Stimulated activated CD8-positive, alpha-beta memory T cell treated with anti-CD3 and anti-CD28 coated beads, Interleukin-2, amount 100 ng/mL, for 1 hour (primary cell): ENCODE results near the gene ZNF627.
"Not testable (repeated sequence)": the region's sequence is repeated elsewhere in the genome, so short reads cannot be mapped to it uniquely, and the experiment has no call there.

Experiments used
- DNase-seq, 2 donors: peaks; one replicate each; pipeline ENCODE4 v3.0.0-alpha.2; 2020; ENCODE audit warnings: low read depth in 2 of 2

The ZNF627 gene

DNA sequence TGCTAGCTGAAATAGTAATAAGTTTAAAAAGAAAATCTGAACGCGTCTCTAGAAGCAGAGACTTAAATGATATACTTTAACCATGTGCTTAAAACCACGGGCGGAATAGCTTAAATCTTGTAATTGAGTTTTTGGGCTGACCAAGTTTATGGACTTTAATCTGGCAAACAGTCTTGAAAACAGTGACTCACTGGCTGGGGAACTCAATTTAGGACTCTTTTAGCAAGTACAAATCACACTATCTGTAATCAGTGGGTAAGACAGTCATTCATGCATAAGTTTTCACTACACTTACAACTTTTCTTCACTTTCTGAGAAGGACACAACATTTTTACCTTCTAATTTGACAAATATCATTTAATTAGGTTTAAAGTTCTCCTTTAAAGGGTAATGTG, 26.8 kb downstream of the ZNF627 start:
- no peak for DNase-seq

DNA sequence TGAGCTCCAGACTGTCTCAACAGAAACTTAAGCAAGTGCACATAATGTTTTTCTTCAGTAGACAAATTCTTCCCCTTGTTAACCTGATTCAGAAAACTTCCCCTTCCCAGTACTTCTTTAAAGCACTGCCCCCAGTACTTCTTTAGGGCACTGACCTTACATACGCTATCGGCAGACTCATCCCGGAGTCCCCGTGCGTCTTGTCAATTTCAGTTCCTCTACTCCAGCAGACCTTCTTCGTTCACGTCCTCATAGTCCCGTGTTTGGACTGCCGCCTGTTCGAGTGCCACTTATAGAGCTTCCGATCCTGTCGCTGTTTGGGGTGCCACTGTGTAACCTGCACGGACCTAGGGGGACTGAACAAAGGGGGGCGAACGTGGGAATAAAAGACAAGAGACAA, 29.0 kb downstream of the ZNF627 start:
- DNase-seq = no peak

DNA sequence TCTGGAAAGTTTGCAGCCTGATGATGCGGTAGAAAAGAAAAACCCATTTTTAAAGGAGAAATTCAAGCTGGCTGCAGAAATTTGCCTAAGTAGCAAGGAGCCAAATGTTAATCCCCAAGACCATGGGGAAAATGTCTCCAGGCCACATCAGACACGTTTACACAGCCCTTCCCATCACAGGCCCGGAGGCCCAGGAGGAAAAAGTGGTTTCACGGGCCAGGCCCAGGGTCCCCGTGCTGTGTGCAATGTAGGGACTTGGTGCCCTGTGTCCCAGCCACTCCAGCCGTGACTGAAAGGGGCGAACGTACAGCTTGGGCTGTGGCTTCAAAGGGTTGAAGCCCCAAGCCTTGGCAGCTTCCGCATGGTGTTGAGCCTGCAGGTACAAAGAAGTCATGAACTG, 35.9 kb downstream of the ZNF627 start:
- DNase-seq = no peak

- DNase-seq = not testable (repeated sequence)
Observed at GRCh38 chr19:11634018-11634662, 36.9 kb downstream of the ZNF627 start.

- DNase-seq = no peak
Observed at GRCh38 chr19:11639245-11639601, 41.9 kb downstream of the ZNF627 start.

GRCh38 chr19:11639602-11640471, 42.6 kb downstream of the ZNF627 start:
- peak; percentile 67 to 80 for DNase-seq

GRCh38 chr19:11641244-11641643, 44.0 kb downstream of the ZNF627 start:
- no peak for DNase-seq

- DNase-seq = no peak
Observed at GRCh38 chr19:11642902-11643301, 45.6 kb downstream of the ZNF627 start.

- no peak for DNase-seq
Observed at GRCh38 chr19:11649941-11650340, 52.7 kb downstream of the ZNF627 start.

GRCh38 chr19:11651062-11651461, 53.8 kb downstream of the ZNF627 start:
- no peak for DNase-seq

DNA sequence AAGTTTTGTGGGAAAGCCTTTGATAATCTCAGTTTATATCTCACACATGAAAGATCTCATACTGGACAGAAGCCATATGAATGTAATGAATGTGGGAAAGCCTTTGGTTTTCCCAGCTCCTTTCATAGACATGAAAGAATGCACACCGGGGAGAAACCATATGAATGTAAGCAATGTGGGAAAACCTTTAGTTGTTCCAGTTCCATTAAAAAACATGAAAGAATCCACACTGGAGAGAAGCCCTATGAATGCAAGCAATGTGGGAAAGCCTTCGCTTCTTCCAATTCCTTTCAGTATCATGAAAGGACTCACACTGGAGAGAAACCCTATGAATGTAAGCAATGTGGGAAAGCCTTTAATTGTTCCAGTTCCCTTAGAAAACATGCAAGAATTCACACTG, 54.8 kb downstream of the ZNF627 start:
- DNase-seq = no peak

GRCh38 chr19:11652492-11652891, 55.2 kb downstream of the ZNF627 start:
- no peak for DNase-seq

- DNase-seq = no peak
Observed at GRCh38 chr19:11656535-11656934, 59.3 kb downstream of the ZNF627 start.

GRCh38 chr19:11657307-11657706, 60.0 kb downstream of the ZNF627 start:
- DNase-seq = no peak

DNA sequence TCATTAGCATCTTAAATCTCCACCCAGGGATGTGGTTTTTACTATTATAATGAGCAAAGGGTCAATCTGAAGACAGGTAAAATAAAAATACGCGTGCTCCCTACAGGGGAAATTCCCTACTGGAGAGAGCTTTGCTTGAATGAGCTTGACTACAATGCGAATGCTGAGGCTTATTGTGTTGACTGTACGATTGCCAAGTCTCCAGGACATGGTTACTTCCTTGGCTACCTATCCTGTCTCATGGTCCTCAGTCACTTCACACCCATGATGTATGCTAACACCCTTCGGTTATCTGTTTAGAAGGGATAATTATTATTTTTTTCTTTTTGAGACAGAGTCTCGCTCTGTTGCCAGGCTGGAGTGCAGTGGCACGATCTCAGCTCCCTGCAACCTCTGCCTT, 61.7 kb downstream of the ZNF627 start:
- DNase-seq = no peak

- no peak for DNase-seq
Observed at GRCh38 chr19:11659612-11660011, 62.3 kb downstream of the ZNF627 start.

DNA sequence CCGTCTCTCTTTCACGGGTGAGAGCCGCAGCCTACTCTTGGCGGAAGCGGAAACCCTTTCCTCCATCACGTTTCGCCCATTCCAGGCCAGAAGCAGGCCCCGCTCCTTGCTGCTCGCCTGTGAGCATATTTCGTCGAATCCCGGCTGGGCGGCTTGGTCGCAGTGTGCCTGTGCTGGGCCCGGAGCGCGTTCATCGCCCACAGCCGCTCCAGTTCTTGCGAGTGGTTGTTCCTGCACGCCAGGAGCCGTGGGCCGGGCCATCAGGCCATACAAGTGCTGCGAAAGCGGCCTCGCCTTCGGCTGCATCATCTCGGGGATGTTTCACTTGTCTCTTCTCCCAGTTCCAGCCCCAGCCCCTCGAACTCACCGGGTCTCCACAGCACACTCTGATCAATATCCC, 65.0 kb downstream of the ZNF627 start:
- no peak for DNase-seq

DNA sequence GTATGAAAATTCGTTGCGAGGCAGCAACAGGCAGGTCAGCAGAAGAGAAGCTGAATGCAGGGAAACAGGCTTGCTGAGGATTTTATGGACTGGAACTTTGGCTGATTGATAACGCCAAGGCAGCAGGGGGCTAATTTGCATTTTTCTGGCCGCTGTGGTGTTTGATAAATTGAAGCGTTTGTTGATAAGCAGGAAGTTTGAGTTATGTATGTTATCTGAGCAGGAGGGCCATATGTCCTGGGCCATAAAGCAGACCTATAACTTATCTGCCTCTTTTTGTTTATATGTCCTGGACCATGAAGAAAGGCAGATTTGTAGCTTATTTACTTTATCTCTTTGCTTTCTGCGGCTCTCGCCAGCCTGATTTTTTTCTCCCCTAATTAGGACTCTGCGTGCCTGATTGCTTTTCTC, 65.9 kb downstream of the ZNF627 start:
- no peak for DNase-seq
